ENCODE results near the gene TMEM239.

DNA sequence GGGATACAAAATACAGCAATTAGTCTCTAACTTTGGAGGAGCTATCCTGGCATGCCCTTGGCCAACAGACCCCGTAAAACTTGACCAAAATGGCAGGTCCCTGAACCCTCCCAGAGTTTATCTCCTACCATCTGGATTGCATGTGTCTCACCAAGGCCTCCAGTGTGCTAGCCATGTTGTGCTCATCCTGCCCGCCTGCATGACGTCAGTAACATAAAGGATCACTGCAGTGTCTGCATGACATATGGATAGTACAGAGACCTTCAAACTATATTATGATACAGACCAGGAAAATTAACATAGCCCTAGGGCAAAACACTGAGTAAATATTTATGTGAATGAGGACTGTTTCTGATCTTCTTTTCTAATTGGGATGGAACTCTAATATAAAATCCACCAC is 41.0 kb upstream of the TMEM239 start:
- TF ChIP-seq CTCF (IDR thresholded peaks at IDR 0.05; ENCODE audit: low read depth, low read length, missing input control), result no peak
- TF ChIP-seq EGR1 (IDR thresholded peaks at IDR 0.05; ENCODE audit: low read depth in 2 of 2), result no peak
- no peak for TF ChIP-seq GABPA (IDR thresholded peaks at IDR 0.05 in 1 of 2, conservative IDR thresholded peaks at IDR 0.05 in 1 of 2)
- TF ChIP-seq RAD21 (IDR thresholded peaks at IDR 0.05), result no peak
- TF ChIP-seq, protein P1, sequence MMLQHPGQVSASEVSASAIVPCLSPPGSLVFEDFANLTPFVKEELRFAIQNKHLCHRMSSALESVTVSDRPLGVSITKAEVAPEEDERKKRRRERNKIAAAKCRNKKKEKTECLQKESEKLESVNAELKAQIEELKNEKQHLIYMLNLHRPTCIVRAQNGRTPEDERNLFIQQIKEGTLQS (IDR thresholded peaks at IDR 0.05), result no peak
- TF ChIP-seq TAF1 (conservative IDR thresholded peaks at IDR 0.05), result no peak

All from liver (tissue), 3 donors.